Ovary (tissue), 3 donors: Measurements from ENCODE around the gene KRTAP4-12.
"Not testable (repeated sequence)": the region's sequence is repeated elsewhere in the genome, so short reads cannot be mapped to it uniquely, and the experiment has no call there.

Source experiments
- CTCF ChIP-seq, 3 donors: fragments of 450-650 bp in 2 of 3; fragments of 200-600 bp in 1 of 3; IDR thresholded peaks; one replicate each; pipeline versions ENCODE4 v1.5.1 to v1.8.0; 2016 to 2022; ENCODE audit warnings: antibody characterized with exemption in 3 of 3, mild to moderate bottlenecking in 1 of 3
- POLR2A ChIP-seq: fragments of 450-650 bp; IDR thresholded peaks from one replicate; pipeline ENCODE4 v1.6.1; 2017; ENCODE audit warnings: antibody characterized with exemption, mild to moderate bottlenecking, moderate library complexity
- donor health status: DM: no; HTN: no; CAD: no.

- not testable (repeated sequence) for TF ChIP-seq POLR2A; CTCF (IDR thresholded peaks at IDR 0.05)
Observed at GRCh38 chr17:41123991-41124371, at the start of gene KRTAP4-12.
